ENCODE measurements around the gene ACTL10. TPM values are rescaled to one million over a fixed set of nuclear protein-coding genes. Genes with fewer than 3 reads are reported as not detected.

Gene ACTL10
- total and polyA plus RNA-seq, 2 of the 13 experiments (the other 11 are each of a cell fraction or from before 2014, with no cell fraction given) = not detected

DNA sequence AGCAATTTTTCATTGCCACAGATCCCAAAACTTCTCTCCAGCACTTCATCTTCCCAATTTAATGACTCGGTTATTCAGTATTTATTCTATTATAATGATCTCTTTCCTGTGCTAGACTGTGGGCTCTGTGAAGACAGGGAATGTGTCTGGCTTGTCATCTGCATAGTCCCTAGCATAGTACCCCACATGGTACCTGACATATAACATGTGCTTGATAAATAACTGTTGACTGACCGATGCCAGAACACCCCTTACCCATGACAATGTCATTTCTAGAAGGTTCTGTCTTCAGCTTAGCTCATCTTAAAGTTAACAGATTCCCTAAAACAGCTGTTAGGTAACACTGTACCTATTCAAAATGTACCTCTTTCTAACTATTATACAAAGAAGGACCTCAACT lies 49.8 kb downstream of the ACTL10 start:
- no peak overlapping the region for H3K9ac ChIP-seq (ENCODE audit: insufficient read depth, low read depth, low read length)
- no peaks in the 10 kb centered on the region for H4K20me1 ChIP-seq (ENCODE audit: insufficient read depth, low read length)
- WGBS (ENCODE audit: low lambda C conversion rate) = 17% methylated on average over 2 of the region's 2 CpGs
- ATAC-seq = no peak
- intact Hi-C loops (cut with micrococcal nuclease; ENCODE audit: unreplicated experiment) = no loop called here
- no peak overlapping the region for H3K27ac ChIP-seq (ENCODE audit: extremely low read length, insufficient read depth, low read length)
- H3K27me3 ChIP-seq (ENCODE audit: control insufficient read depth in 1 of 2, insufficient read depth in 2 of 2, low read length in 2 of 2) = peaks cover 2 to 4% of the 10 kb centered on the region in 2 experiments; a peak in 2 of 5 replicates
- FAIRE-seq = no peak
- CTCF ChIA-PET (ENCODE audit: low intra/inter-chr PET ratio, low total read pairs) = no interaction called here
- no peak overlapping the region for H2AFZ ChIP-seq (ENCODE audit: low read length)
- in situ Hi-C loops (cut with HindIII; ENCODE audit: extremely low pct_ligation_motif_present, low pct_unique_long_range_greater_than_20kb) = no loop called here
- no peaks in the 10 kb centered on the region for H3K9me3 ChIP-seq (ENCODE audit: low read length)
- H3K4me1 ChIP-seq (ENCODE audit: insufficient read depth, low read length) = peaks cover 73% of the 10 kb centered on the region
- no peaks in the 10 kb centered on the region for H3K79me2 ChIP-seq (ENCODE audit: insufficient read depth, low read length)
- H3K4me3 ChIP-seq (replicated peaks in 1 of 3; ENCODE audit: insufficient read depth in 1 of 3, low read depth in 2 of 3, low read length in 3 of 3) = no peak overlapping the region
- no TSS peak for BruUV-seq (replicated peaks)
- no peak for DNase-seq (ENCODE audit: low spot score)
- POLR2A ChIA-PET = no interaction called here
- no peak overlapping the region for H3K4me2 ChIP-seq (ENCODE audit: low read depth, low read length)
- H3K36me3 ChIP-seq (replicated peaks in 1 of 2; ENCODE audit: control insufficient read depth in 1 of 2, insufficient read depth in 2 of 2, low read length in 2 of 2) = no peaks in the 10 kb centered on the region
- TF ChIP-seq BHLHE40 (IDR thresholded peaks at IDR 0.05; ENCODE audit: low read length) = no peak
- no peak for TF ChIP-seq HMG20A (CRISPR knock-in tag; IDR thresholded peaks at IDR 0.05; ENCODE audit: borderline replicate concordance)
- TF ChIP-seq ZNF780A (CRISPR knock-in tag; IDR thresholded peaks at IDR 0.05) = no peak
- TF ChIP-seq TBX2 (CRISPR knock-in tag; IDR thresholded peaks at IDR 0.05; ENCODE audit: borderline replicate concordance) = no peak
- no peak for TF ChIP-seq NFIB (CRISPR knock-in tag; IDR thresholded peaks at IDR 0.05; ENCODE audit: borderline replicate concordance)
- no peak for TF ChIP-seq ZNF547 (CRISPR knock-in tag; IDR thresholded peaks at IDR 0.05)
- TF ChIP-seq, protein P1, sequence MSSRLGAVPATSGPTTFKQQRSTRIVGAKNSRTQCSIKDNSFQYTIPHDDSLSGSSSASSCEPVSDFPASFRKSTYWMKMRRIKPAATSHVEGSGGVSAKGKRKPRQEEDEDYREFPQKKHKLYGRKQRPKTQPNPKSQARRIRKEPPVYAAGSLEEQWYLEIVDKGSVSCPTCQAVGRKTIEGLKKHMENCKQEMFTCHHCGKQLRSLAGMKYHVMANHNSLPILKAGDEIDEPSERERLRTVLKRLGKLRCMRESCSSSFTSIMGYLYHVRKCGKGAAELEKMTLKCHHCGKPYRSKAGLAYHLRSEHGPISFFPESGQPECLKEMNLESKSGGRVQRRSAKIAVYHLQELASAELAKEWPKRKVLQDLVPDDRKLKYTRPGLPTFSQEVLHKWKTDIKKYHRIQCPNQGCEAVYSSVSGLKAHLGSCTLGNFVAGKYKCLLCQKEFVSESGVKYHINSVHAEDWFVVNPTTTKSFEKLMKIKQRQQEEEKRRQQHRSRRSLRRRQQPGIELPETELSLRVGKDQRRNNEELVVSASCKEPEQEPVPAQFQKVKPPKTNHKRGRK (CRISPR knock-in tag; IDR thresholded peaks at IDR 0.05) = no peak
- no peak for TF ChIP-seq KDM1A (CRISPR knock-in tag; IDR thresholded peaks at IDR 0.05)
- no peak for TF ChIP-seq FOXM1 (CRISPR knock-in tag; IDR thresholded peaks at IDR 0.05)
- TF ChIP-seq, protein P2, sequence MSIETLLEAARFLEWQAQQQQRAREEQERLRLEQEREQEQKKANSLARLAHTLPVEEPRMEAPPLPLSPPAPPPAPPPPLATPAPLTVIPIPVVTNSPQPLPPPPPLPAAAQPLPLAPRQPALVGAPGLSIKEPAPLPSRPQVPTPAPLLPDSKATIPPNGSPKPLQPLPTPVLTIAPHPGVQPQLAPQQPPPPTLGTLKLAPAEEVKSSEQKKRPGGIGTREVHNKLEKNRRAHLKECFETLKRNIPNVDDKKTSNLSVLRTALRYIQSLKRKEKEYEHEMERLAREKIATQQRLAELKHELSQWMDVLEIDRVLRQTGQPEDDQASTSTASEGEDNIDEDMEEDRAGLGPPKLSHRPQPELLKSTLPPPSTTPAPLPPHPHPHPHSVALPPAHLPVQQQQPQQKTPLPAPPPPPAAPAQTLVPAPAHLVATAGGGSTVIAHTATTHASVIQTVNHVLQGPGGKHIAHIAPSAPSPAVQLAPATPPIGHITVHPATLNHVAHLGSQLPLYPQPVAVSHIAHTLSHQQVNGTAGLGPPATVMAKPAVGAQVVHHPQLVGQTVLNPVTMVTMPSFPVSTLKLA (IDR thresholded peaks at IDR 0.05) = peak; percentile 98
- TF ChIP-seq ZNF788 (CRISPR knock-in tag; IDR thresholded peaks at IDR 0.05; ENCODE audit: borderline replicate concordance) = no peak
- TF ChIP-seq MAZ (IDR thresholded peaks at IDR 0.05; ENCODE audit: borderline replicate concordance, low read depth, low read length) = no peak
- TF ChIP-seq MAZ (CRISPR knock-in tag; IDR thresholded peaks at IDR 0.05; ENCODE audit: low read depth) = no peak
- TF ChIP-seq, protein P3, sequence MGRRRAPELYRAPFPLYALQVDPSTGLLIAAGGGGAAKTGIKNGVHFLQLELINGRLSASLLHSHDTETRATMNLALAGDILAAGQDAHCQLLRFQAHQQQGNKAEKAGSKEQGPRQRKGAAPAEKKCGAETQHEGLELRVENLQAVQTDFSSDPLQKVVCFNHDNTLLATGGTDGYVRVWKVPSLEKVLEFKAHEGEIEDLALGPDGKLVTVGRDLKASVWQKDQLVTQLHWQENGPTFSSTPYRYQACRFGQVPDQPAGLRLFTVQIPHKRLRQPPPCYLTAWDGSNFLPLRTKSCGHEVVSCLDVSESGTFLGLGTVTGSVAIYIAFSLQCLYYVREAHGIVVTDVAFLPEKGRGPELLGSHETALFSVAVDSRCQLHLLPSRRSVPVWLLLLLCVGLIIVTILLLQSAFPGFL (CRISPR knock-in tag; IDR thresholded peaks at IDR 0.05) = 0 out of 2 replicates have a peak, but pooled peaks have one; percentile 26
- TF ChIP-seq, protein P4, sequence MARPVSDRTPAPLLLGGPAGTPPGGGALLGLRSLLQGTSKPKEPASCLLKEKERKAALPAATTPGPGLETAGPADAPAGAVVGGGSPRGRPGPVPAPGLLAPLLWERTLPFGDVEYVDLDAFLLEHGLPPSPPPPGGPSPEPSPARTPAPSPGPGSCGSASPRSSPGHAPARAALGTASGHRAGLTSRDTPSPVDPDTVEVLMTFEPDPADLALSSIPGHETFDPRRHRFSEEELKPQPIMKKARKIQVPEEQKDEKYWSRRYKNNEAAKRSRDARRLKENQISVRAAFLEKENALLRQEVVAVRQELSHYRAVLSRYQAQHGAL (CRISPR knock-in tag; IDR thresholded peaks at IDR 0.05; ENCODE audit: not compliant biosample characterization) = no peak
- TF ChIP-seq DZIP1 (CRISPR knock-in tag; IDR thresholded peaks at IDR 0.05) = no peak
- no peak for TF ChIP-seq GPBP1L1 (CRISPR knock-in tag; IDR thresholded peaks at IDR 0.05)
